Measurements from ENCODE around the gene CCDC106. TPM values are rescaled to one million over a fixed set of nuclear protein-coding genes. Genes with fewer than 3 reads are reported as not detected.

The CCDC106 gene
- total RNA-seq, 1 experiment from 2014 or later, result 36.0 TPM

DNA sequence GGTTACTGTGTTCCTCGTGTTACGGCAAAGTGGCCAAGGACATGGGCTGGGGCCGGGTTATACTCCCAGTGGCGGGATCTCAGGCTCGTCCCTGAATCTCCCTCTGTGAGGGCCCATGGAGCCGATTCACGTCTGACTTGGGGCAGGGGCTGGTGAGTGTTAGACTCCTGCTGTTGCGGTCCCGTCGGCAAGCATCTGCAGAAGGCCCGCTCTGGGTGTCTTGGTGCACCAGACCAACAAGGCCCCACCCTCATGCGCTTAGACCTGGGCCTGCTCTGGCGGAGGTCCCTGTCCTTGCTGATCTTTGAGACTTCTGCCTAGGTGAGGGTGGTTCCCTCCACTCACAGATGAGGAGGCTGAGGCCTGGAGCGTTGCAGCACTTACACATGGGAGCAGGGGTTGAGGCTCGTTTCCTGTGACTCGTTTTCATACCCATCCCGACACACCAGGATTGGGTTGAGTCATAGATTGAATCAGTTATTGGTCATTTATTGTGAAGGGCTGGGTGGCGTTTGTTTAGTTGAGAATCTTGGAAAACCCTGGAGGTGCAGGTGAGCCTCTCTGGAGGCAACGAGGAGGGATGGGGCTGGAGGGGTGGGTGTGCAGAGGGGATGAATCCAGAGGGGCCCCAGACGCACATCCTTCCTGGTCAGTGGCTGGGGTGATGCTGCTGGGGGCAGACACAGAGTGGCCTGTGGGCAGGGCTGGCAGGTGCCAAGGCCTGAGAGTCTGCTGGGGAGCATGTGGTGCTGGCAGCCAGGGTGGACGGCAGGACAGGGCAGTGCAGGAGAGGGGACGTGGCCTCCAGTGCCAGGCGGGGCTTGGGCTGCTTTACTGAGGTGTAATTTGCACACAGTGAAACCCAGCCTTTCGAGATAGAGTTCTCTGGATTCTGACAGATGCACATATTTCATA, 31.6 kb downstream of the CCDC106 start:
- Histone ChIP-seq H3K79me2 (ENCODE audit: low read length) (peaks cover 86% of the 10 kb centered on the region), H3K4me3 (ENCODE audit: low read length) (no peak overlapping the region), H2AFZ (ENCODE audit: low read length) (no peak overlapping the region), H3K9me2 (replicated peaks; ENCODE audit: low read length) (no peaks in the 10 kb centered on the region), H3K27me3 (ENCODE audit: low read length) (no peaks in the 10 kb centered on the region), H3K27ac (ENCODE audit: low read length) (peak overlapping the region; percentile 69), H3K9me3 (ENCODE audit: low read length) (no peaks in the 10 kb centered on the region), H4K20me1 (ENCODE audit: low read length) (peaks cover 47% of the 10 kb centered on the region), H3K36me3 (ENCODE audit: low read depth, low read length) (peaks cover 41% of the 10 kb centered on the region), H3F3A (ENCODE audit: low read length, unreplicated experiment) (no peaks in the 10 kb centered on the region), H3K4me1 (ENCODE audit: insufficient read depth, low read length) (peaks cover 30% of the 10 kb centered on the region), H3K4me2 (ENCODE audit: low read length) (peak overlapping the region; percentile 55), H3K9ac (ENCODE audit: low read length) (no peak overlapping the region)
- TF ChIP-seq EZH2phosphoT487 (IDR thresholded peaks at IDR 0.05; ENCODE audit: borderline replicate concordance, low read length) (no peak), EZH2 (IDR thresholded peaks at IDR 0.05; ENCODE audit: low read length, unreplicated experiment) (no peak)
- TF ChIP-seq, protein P1, sequence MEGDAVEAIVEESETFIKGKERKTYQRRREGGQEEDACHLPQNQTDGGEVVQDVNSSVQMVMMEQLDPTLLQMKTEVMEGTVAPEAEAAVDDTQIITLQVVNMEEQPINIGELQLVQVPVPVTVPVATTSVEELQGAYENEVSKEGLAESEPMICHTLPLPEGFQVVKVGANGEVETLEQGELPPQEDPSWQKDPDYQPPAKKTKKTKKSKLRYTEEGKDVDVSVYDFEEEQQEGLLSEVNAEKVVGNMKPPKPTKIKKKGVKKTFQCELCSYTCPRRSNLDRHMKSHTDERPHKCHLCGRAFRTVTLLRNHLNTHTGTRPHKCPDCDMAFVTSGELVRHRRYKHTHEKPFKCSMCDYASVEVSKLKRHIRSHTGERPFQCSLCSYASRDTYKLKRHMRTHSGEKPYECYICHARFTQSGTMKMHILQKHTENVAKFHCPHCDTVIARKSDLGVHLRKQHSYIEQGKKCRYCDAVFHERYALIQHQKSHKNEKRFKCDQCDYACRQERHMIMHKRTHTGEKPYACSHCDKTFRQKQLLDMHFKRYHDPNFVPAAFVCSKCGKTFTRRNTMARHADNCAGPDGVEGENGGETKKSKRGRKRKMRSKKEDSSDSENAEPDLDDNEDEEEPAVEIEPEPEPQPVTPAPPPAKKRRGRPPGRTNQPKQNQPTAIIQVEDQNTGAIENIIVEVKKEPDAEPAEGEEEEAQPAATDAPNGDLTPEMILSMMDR (conservative IDR thresholded peaks at IDR 0.05; ENCODE audit: low read depth, low read length), result no peak
- ChIA-PET POLR2A (ENCODE audit: unreplicated experiment) (no interaction called here), CTCF (no interaction called here)
- BruUV-seq (replicated peaks), result no TSS peak
- DNase-seq (peak; percentile 92), ATAC-seq (peak; percentile 65)
- intact Hi-C loops (cut with micrococcal nuclease), result no loop called here

DNA sequence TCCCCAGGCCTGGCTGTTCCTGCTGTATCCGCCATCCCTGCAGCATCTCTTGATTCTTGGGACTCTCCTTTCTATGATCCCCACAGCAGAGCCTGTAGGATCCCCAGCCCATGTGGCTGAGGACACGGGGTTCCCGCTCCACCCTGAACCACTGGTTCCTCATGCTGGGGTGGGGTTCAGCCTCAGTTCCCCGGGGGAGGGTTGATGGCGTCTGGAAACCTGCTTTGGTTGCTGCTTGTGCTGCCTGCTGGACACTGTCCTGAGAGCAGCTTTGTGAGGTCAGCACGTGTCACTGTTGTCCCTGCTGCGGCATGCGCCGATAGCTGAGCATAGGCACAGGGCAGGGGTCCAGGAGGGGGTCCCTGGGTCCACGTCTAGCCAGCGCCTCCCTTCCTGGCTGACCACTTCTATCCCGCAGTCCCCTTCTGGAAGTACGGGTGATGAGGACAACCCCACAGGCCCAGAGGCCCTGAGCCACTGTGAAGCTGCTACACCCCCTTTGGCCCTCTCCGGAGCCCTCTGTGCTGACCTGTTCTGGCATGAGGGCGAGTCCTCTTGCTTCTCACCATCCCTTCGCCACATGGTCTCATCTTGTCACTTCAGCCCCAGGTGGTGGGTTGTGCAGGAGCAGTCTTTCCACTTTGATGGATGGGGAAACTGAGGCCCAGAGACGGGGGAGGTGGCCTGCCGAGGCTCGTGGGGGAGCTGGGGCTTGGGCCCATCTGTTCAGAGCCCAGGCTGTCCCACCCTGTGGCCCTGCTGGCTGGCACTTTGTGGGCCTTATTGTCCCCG, 32.5 kb downstream of the CCDC106 start:
- Histone ChIP-seq H3K9me2 (replicated peaks; ENCODE audit: low read length) (no peaks in the 10 kb centered on the region), H3K4me2 (ENCODE audit: low read length) (peak overlapping the region; percentile 55), H3F3A (ENCODE audit: low read length, unreplicated experiment) (no peaks in the 10 kb centered on the region), H3K79me2 (ENCODE audit: low read length) (peaks cover 89% of the 10 kb centered on the region), H3K36me3 (ENCODE audit: low read depth, low read length) (peaks cover 45% of the 10 kb centered on the region), H3K4me3 (ENCODE audit: low read length) (no peak overlapping the region), H3K27me3 (ENCODE audit: low read length) (no peaks in the 10 kb centered on the region), H2AFZ (ENCODE audit: low read length) (no peak overlapping the region), H4K20me1 (ENCODE audit: low read length) (peaks cover 48% of the 10 kb centered on the region), H3K9ac (ENCODE audit: low read length) (no peak overlapping the region), H3K9me3 (ENCODE audit: low read length) (no peaks in the 10 kb centered on the region), H3K27ac (ENCODE audit: low read length) (peak overlapping the region; percentile 69), H3K4me1 (ENCODE audit: insufficient read depth, low read length) (peaks cover 29% of the 10 kb centered on the region)
- BruUV-seq (replicated peaks), result no TSS peak
- no peak for ATAC-seq
- POLR2A ChIA-PET (ENCODE audit: unreplicated experiment), result interaction anchor here (0.6 kb wide), 1 partner anchor 9 kb away, joined by 3 read pairs; no protein-coding TSS in a partner anchor
- intact Hi-C loops (cut with micrococcal nuclease), result no loop called here
- TF ChIP-seq EZH2 (IDR thresholded peaks at IDR 0.05; ENCODE audit: low read length, unreplicated experiment), result no peak
- no peak for TF ChIP-seq EZH2phosphoT487 (IDR thresholded peaks at IDR 0.05; ENCODE audit: borderline replicate concordance, low read length)
- TF ChIP-seq, protein P1 (conservative IDR thresholded peaks at IDR 0.05; ENCODE audit: low read depth, low read length), result no peak
- CTCF ChIA-PET, result no interaction called here
- no peak for DNase-seq
